Stimulated activated CD8-positive, alpha-beta memory T cell treated with anti-CD3 and anti-CD28 coated beads, Interleukin-15, amount 100 ng/mL, for 24 hours (primary cell): ENCODE results near the gene DUS2.
A peak's percentile ranks its signal among the peaks of the same experiment; 100 is the strongest.
"Not testable (repeated sequence)": the region's sequence is repeated elsewhere in the genome, so short reads cannot be mapped to it uniquely, and the experiment has no call there.

Experiments
- DNase-seq: peaks from one replicate; pipeline ENCODE4 v3.0.0-alpha.2; 2020; ENCODE audit warnings: low read depth

Gene DUS2

DNA sequence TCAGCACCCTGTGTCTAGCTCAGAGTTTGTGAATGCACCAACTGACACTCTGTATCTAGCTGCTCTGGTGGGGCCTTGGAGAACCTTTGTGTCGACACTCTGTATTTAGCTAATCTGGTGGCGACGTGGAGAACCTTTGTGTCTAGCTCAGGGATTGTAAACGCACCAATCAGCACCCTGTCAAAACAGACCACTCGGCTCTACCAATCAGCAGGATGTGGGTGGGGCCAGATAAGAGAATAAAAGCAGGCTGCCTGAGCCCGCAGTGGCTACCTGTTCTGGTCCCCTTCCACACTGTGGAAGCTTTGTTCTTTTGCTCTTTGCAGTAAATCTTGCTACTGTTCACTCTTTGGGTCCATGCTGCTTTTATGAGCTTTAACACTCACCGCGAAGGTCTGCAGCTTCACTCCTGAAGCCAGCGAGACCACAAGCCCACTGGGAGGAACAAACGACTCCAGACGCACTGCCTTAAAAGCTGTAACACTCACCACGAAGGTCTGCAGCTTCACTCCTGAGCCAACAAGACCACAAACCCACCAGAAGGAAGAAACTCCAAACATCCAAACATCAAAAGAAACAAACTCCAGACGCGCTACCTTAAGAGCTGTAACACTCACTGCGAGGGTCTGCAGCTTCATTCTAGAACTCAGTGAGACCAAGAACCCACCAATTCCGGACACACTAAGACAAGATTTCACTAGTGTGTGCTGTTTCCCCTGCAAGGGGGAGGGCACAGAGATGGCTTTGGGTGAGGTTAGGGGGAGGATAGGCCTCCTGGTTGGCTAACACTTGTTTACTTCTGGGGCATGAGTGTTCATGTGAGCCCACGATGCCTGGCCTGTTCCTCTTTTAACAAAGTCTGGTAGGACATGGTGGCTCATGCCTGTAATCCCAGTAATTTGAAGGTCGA, 24.1 kb upstream of the DUS2 start, which contains the start of gene DPEP2:
TSS of gene DPEP2 (minus strand) at position 706 of the 910 bp plus-strand sequence. CDS start 6,272 bp downstream, outside the sequence.
- not testable (repeated sequence) for DNase-seq

- no peak for DNase-seq
These were observed 23.1 kb upstream of the DUS2 start for GRCh38 chr16:67999985-68000384.

DNA sequence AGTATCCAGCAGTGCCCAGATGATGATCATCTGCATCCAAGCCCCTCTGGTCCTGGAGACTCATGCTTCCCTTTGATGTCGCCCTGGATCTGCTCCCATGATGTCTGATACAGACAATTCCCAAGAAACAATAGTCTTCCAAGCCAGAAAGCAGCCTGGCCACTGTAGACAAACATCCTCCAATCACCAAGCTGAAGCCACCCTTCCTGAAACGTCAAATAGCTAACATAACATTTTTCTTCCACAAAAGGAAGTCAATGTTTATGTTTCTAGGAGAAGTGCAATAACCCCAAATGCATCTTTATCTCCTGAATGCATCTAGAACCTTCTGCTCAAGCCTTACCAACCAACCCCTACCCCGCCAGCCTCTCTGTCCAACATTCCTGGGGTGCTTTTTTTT, 22.6 kb upstream of the DUS2 start:
- DNase-seq = no peak

DNA sequence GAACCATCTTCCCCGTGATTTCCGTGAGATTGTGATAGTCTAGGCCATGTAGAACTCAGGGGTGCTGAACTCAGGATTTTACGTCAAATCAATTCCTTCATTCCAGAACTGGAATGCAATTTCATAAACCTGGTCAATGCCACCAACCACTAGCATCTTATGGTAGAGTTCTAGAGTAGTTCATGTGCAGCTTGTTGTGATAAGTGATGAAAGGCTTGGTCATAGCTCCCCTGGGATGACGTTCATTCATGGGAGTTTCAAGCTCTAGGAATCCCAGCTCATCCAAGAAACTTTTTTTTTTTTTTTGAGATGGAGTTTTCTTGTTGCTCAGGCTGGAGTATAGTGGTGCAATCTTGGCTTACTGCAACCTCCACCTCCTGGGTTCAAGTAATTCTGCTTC, 20.1 kb upstream of the DUS2 start:
- DNase-seq = no peak

DNA sequence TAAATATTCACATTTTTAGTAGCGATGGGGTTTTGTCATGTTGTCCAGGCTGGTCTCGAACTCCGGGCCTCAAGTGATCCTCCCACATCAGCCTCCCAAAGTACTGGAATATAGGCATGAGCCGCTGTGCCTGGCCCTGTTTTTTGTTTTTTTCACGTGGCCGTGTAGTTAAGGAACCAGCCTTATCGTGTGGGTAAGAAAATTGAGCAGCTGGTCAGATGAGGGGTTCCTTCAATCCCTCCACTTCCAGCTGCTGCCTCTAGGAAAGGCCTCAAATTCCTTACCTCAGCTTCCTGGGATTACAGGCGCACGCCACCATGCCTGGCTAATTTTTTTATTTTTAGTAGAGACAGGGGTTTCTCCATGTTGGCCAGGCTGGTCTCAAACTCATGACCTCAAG, 17.9 kb upstream of the DUS2 start:
- DNase-seq = no peak

DNA sequence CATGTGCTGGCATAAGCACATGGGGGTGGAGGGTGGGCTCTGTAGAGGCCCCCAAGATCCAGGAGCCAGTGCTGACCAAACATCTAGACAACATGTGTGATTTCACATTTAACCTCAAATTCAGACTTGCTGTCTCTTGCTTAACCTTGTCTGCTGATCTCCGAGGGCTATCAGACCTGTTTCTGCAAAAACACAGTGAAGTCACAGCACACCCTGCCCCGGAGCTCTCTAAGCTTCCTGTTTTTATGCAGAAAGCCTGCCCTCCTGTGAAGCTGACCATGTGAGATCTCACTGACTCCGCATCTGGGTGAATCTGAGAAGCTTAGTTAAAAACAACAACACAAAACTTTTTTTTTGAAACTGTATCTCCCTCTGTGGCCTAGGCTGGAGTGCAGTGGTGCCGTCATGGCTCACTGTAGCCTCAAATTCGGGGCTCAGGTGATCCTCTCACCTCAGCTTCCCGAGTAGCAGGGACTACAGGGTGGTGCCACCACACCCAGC, 17.2 kb upstream of the DUS2 start:
- DNase-seq = no peak

DNA sequence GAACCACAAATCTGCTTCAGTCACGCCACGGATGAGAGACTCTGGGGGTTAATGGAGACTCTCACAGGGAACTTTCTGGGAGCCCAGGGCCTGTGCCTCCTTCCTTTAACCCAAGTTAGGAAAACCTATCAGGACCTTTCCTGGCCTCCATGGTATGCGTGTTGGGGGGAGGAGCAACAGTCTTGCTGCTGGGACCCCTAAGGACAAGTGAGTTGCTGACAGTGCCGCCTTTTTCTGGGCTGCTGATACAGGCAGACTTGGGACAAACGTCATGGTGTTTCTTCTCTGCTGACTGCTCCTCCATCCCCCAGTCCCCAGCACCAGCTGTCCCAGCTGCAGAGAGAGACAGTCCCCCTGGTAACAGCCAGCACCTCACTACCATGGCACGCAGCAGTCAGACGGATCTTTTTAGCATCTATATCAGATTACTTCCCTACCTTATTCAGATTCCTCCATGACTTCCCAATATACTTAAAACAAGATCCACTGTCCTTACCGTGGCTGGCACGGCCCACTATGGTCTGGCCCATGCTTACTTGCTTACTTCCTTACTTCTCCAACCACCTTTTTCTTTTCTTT, 13.8 kb upstream of the DUS2 start:
- no peak for DNase-seq

DNA sequence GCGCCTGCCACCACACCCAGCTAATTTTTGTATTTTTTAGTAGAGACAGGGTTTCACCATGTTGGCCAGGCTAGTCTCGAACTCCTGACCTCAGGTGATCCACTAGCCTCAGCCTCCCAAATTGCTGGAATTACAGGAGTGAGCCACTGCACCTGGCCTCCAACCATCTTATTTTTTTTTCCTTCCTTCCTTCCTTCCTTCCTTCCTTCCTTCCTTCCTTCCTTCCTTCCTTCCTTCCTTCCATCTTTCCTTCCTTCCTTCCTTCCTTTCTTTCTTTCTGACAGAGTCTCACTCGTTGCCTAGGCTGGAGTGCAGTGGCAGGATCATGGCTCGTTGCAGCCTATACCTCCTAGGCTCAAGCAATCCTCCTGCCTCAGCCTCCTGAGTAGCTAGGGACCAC, 13.2 kb upstream of the DUS2 start:
- not testable (repeated sequence) for DNase-seq

GRCh38 chr16:68013440-68013839, 9.6 kb upstream of the DUS2 start:
- no peak for DNase-seq

DNA sequence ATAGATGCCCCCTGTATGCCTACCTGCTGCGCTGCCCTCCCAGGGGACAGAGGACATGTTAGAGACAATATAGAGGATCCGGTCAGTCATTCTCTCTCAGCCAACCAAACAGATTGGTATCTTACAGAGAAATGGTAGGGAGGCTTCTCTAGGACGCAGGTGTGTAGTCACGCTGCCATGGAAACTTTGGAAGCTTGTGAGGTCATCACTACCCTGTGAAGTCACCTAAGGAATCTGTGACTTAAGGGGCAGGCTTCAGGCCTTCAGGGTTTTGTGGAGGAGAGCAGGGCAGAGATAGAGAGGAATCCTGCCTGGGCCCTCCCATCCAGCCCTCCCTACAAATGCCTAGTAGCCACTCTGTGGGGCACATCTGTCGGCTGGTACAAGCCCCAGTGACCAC, 7.4 kb upstream of the DUS2 start, which contains the start of gene DPEP2NB:
TSS of gene DPEP2NB (minus strand) at position 231 of the 400 bp plus-strand sequence. CDS start at position 90, 141 bp downstream.
- no peak for DNase-seq

DNA sequence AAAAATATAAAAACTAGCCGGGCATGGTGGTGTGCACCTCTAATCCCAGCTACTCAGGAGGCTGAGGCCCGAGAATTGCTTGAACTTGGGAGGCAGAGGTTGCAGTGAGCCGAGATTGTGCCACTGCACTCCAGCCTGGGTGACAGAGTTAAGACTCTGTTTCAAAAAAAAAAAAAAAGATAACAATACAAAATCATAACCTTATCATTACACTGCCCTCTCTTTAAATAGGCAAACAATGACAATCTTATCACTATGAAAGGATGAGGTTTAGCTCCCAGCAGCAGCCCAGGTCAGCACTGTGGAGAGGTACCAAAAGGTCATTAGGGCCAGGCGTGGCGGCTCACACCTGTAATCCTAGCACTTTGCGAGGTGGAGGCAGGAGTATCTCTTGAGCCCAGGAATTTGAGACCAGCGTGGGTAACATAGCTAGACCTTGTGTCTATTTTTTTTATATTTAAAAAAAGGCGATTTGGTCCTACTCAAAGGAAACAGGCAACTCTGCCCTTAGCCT, 3.9 kb upstream of the DUS2 start:
- DNase-seq = no peak

DNA sequence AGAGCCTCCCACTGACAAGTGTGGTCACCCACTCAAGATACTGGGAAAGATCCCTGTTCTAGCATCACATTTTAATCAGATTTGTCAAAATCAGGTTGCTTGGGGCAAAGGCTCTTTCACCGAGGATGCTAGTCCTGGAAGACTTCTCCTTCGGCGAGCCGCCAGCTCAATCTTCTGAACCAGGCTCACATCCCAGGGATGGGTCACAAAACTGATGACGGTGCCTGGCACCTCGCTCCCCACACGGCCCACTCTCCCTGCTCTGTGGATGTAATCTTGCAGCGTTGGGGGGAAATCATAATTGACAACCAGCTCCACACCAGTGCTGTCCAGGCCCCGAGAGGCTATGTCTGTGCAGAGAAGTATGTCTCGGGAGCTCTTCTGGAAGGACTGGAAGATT, 1.6 kb upstream of the DUS2 start:
- DNase-seq = no peak

DNA sequence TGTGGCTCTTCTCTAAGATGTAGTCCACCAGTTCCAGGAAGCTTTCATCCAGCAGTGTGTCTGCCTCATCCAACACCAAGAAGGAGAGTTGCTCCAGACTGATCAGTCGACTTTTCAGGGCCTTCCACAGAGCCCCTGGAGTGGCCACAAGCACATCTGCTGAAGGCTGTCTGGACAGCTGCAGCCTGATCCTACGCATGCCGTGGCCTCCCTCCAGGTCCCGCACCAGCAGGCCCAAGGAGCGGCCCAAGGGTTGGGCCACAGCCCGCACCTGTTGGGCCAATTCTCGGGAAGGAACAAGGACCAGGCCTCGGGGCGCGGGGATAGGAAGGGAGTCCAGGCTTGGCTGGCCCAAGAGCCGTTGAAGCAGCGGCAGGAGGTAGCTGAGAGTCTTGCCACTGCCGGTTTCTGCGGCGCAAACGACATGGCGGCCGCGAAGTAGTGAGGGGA, 781 bp upstream of the DUS2 start:
- no peak for DNase-seq

GRCh38 chr16:68028996-68029395, 5.9 kb downstream of the DUS2 start:
- no peak for DNase-seq

GRCh38 chr16:68030108-68030507, 7.0 kb downstream of the DUS2 start:
- not testable (repeated sequence) for DNase-seq

DNA sequence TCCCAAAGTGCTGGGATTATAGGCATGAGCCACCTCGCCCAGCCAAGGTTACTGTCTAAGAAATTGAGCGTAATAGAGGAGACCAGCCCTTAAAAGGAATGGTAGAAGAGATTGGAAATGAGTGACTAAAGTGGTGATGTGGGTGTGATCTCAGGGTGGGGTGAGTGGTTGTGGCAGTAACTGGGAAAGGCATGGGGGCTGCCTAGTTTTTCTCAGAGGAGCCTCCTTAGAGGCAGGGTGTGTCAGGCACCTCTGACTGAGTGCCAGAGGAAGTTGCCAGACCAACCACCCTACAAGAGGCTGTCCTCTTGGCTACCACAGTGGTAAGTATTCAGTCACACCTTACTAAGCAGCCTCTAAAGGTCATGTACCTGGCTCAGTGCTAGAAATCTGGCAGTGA, 8.9 kb downstream of the DUS2 start:
- DNase-seq = no peak

GRCh38 chr16:68033101-68033500, 10.0 kb downstream of the DUS2 start:
- no peak for DNase-seq

GRCh38 chr16:68035227-68035626, 12.1 kb downstream of the DUS2 start:
- DNase-seq = no peak

GRCh38 chr16:68037841-68038597, 14.9 kb downstream of the DUS2 start:
- DNase-seq = no peak

GRCh38 chr16:68040506-68041288, 17.6 kb downstream of the DUS2 start:
- DNase-seq = peak; percentile 78

DNA sequence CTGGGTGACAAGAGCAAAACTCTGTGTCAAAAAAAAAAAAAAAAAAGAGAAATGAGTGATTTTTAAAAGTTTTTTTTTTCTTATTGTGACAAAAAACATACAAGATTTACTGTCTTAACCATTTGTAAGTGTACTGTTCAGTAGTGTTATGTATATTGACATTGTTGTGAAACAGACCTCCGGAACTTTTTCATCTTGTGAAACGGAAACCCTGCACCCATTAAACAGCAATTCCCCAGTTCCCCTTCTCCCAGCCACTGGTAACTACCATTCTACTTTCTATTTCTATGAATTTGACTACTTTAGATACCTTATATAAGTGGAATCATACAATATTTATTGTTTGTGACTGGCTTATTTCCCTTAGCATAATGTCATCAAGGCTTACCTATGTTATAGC, 18.7 kb downstream of the DUS2 start:
- DNase-seq = no peak
